Cardiac fibroblast (primary cell): ENCODE data around the gene ARMH2.
"Not testable (repeated sequence)": the region's sequence is repeated elsewhere in the genome, so short reads cannot be mapped to it uniquely, and the experiment has no call there.

ENCODE experiments used
- DNase-seq, 2 donors: peaks; one replicate each; pipeline versions ENCODE4 v3.0.0 to v3.0.0-alpha.2; 2010; ENCODE audit warnings: low read depth in 2 of 2
- H3K4me3 ChIP-seq, 2 donors: replicated peaks in 1 of 2; 1 replicate in 1 of 2; 2 replicates in 1 of 2; pipeline ENCODE4 v1.5.1; 2011; ENCODE audit warnings: low read depth in 2 of 2, low read length in 2 of 2, mild to moderate bottlenecking in 2 of 2, moderate library complexity in 1 of 2
- CTCF ChIP-seq: IDR thresholded peaks from one replicate; pipeline ENCODE4 v1.5.1; 2011; ENCODE audit warnings: low read depth, mild to moderate bottlenecking, low read length, inconsistent platforms

ARMH2 gene

GRCh38 chr6:24760210-24760609 is 38.5 kb downstream of the ARMH2 start:
- no peak overlapping the region for H3K4me3 ChIP-seq
- TF ChIP-seq CTCF: no peak

DNA sequence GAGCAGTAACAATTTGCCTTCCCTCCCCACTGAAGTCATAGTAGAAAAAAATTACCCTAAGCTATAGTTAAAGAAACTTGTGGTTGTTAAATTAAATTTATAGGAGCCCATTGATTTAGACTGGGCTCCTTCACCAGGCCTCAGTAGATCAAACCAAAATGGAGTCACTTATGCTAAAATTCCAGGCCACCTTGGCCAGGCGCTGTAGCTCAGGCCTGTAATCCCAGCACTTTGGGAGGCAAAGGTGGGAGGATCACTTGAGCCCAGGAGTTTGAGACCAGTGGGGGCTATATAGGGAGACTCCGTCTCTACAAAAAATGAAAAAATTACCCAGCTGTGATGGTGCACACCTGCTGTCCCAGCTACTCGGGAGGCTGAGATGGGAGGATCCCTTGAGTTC is 39.0 kb downstream of the ARMH2 start:
- no peak overlapping the region for H3K4me3 ChIP-seq
- no peak for TF ChIP-seq CTCF
- DNase-seq: no peak

More at GRCh38 chr6:24760210-24760609, 38.5 kb downstream of the ARMH2 start:
- no peak for DNase-seq

DNA sequence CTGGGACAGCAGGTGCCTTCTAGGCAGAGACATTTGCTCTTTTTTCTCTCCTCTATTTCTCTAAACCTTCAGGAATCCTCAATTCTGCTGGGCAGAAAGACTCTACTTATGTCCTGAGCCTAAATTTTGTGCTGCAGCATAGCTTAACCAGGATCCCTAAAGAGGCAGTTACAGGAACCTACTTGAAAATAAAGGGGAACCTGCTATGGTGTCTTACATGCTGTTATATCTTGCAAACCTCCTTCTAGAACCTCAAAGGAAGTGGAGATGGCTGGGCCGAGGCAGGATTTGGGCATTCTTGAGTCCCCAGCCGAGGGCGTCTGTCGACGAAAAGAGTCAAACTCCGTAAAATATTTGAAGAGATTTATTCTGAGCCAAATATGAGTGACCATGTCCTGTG is 41.1 kb downstream of the ARMH2 start:
- no peak overlapping the region for H3K4me3 ChIP-seq
- TF ChIP-seq CTCF: no peak
- DNase-seq: no peak

GRCh38 chr6:24755279-24755678 is 43.4 kb downstream of the ARMH2 start:
- H3K4me3 ChIP-seq: no peak overlapping the region
- no peak for TF ChIP-seq CTCF
- DNase-seq: no peak

GRCh38 chr6:24754378-24754777 is 44.3 kb downstream of the ARMH2 start:
- not testable (repeated sequence) for DNase-seq, H3K4me3 ChIP-seq

DNA sequence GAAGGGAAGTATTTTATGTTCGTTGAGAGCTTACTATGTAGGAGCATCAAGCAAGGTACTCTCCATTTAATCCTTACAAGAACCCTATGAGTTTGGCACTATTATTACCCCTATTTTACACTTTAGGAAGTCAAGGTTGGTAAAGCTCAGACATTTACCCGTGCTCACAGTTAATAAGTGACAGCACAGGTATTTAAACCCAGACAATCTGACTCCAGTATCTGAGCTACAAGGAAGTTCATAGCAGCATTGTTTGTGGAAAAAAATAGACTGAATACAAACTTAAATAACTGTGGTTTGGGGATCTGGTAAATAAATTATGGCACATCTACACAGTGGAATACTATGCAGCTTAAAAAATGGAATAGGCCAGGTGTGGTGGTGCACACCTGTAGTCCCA is 45.2 kb downstream of the ARMH2 start:
- no peak overlapping the region for H3K4me3 ChIP-seq
- TF ChIP-seq CTCF: no peak
- no peak for DNase-seq

GRCh38 chr6:24752917-24753492 is 45.7 kb downstream of the ARMH2 start:
- DNase-seq: peak in 1 of 2 donors; percentile 25
- TF ChIP-seq CTCF: no peak
- no peak overlapping the region for H3K4me3 ChIP-seq
